Left forelimb (tissue), 1 donor: Measurements from ENCODE around the gene ZDHHC14.
"Not testable (repeated sequence)": the region's sequence is repeated elsewhere in the genome, so short reads cannot be mapped to it uniquely, and the experiment has no call there.

Source experiments
- DNase-seq: peaks from one replicate; pipeline ENCODE4 v3.0.0-alpha.2; 2018; ENCODE audit warnings: low spot score

ZDHHC14 gene

GRCh38 chr6:157571950-157572349, 191.0 kb downstream of the ZDHHC14 start:
- no peak for DNase-seq

DNA sequence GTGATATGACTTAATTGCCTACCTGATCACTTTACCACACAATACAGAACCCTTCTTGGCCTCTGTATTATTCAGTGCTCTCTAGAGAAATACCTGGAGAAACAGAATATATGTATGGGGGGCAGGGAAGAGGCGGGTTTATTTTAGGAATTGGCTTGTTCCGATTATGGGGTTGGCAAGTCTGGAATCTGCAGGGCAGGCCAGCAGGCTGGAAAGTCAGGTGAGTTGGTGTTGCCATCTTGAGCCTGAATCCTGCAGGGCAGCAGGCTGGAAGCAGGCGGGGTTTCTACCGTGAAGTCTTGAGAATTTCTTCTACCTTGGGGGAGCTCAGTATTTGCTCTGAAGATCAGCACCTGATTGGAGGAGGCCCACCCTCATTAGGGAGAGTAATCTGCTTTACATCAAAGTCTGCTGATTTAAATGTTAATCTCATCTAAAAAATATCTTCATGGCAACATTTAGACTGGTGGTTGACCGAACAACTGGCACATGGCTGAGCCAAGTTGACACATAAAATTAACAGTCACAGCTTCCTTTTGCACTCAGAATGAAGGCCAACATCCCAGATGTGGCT, 193.9 kb downstream of the ZDHHC14 start:
- DNase-seq, result no peak

GRCh38 chr6:157575436-157576145, 194.6 kb downstream of the ZDHHC14 start:
- no peak for DNase-seq

DNA sequence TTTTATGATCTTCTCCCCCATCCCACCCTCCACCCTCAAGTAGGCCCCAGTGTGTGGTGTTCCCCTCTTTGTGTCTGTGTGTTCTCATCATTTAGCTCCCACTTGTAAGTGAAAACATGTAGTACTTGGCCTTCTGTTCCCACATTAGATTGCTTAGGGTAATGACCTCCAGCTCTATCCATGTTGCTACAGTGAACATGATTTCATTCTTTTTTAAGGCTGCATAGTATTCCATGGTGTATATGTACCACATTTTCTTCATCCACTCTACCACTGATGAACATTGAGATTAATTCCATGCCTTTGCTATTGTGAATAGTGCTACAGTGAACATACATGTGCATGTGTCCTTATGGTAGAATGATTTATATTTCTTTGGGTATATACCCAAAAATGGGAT, 196.0 kb downstream of the ZDHHC14 start:
- DNase-seq, result not testable (repeated sequence)

GRCh38 chr6:157578527-157578926, 197.5 kb downstream of the ZDHHC14 start:
- DNase-seq, result not testable (repeated sequence)

DNA sequence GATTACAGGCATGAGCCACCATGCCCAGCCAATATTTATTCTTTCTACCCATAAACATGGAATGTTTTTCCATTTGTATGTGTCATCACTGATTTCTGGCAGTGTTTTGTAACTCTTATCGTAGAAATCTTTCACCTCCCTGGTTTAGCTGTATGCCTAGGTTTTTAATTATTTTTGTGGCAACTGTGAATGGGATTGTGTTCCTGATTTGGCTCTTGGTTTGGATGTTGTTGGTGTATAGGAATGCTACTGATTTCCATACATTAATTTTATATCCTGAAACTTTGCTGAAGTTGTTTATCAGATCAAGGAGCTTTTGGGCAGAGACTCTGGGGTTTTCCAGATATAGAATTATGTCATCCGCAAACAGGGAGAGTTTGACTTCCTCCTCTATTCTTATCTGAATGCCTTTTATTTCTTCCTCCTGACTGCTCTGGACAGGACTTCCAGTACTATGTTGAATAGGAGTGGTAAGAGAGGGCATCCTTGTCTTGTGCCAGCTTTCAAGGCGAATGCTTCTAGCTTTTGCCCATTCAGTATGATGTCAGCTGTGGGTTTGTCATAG, 198.6 kb downstream of the ZDHHC14 start:
- DNase-seq, result no peak

- no peak for DNase-seq
Measured at GRCh38 chr6:157584036-157584435, 203.0 kb downstream of the ZDHHC14 start.

DNA sequence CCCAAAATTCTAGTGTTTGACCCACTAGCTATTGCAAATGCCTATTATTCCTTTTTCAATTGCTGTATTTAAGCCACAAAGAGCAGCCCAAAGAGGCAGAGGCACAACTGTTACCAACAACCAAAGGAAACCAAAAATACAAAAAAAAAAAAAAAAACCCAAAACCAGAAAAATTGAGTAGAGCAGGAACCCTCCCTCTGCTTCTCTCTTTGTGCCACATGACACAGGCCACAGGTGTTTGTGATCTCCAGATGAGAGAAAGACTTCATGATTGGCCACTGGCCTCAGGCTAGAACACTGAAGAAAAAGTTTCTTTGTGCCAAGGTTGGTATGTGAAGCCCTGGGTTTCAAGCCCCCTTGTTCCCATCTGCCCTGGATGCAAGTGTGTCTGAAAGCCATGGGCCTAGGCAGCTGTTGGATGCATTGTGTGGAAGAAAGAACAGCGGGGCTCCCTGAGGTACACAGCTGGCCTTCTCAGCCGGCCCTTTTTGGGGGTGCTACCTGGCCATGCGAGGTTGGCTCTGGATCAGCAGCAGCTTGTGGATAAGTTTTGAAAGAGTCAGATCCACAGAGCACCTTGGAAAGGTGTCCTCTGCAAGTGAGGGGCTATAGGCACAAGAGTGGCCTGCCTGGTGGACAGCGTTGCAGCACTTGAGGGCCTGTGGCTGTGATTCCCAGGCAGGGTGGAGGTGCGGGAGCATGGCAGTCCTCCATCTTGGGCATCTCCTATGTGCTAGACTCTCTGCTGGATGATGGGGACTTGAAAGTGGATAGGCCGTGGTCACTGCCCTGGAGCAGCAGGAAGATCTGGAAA, 204.5 kb downstream of the ZDHHC14 start:
- DNase-seq, result no peak

- DNase-seq, result no peak
Measured at GRCh38 chr6:157586088-157586414, 205.1 kb downstream of the ZDHHC14 start.

DNA sequence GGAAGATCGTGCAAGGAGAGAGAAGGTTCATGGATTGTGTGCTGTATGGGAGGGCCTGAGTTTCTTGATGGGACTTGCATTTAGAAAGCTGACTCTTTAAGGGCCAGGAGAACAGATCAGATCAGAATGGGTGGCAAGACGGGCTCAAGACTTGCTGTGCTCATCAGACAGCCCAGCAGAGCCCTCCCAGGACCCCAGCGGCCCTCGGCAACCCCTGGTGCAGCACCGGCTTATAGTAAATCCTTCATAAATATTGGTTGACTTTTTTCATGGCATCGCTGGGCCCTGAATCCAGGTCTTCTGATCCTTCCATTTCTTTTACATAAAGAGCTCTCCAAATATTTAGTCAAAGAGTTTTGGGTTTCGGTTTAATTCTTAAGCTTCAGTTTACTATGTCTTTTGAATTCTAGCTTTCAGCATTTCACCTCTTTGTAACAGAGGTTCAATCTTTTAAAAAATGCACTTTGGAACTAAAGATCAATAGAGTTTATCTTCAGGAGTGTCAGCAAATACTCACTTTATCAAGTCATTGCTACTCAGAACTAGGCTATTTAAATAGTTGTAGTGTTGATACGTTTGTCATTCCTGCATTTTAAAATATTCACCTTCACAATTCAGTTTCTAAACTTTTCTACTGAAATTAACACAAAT, 205.6 kb downstream of the ZDHHC14 start:
- no peak for DNase-seq

GRCh38 chr6:157587127-157587926, 206.3 kb downstream of the ZDHHC14 start:
- DNase-seq, result no peak

- not testable (repeated sequence) for DNase-seq
Measured at GRCh38 chr6:157590654-157591053, 209.7 kb downstream of the ZDHHC14 start.

GRCh38 chr6:157592541-157592940, 211.6 kb downstream of the ZDHHC14 start:
- DNase-seq, result no peak

DNA sequence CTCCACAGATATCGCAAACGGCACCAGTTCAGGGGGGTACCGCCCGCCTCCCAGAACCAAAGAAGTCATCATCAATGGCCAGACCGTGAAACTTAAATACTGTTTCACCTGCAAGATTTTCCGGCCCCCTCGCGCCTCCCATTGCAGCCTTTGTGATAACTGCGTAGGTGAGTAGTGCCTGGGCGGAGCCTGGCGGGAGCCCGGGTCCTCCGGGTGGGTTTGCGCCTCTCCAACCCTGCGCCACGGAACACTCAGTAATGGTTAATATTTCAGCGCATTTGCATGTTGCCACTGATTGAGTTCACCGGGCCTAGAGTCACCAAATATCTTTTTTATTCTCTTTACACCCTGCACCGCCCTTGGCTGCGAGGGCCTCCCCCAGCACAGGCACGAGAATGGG, 212.0 kb downstream of the ZDHHC14 start:
- no peak for DNase-seq

DNA sequence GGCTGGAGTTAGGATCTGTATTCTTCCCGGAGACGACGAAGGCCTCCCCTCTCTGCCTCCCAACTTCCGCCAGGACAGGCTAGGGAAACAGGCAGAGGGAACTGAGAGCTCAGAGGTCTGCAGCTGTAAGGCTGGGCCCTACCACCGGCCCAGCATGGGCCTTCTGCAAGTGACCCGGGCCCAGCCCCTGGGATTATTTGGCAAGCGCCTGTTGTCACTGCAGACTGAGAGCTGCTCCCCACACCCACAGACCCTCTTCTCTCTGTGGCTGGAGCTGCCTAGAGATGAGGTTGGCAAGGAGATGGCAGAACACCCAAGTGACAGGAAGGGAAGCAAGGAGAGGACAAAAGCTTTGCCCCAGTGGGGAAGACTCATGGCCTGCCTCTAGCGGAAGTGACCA, 212.6 kb downstream of the ZDHHC14 start:
- DNase-seq, result no peak

GRCh38 chr6:157594292-157594691, 213.3 kb downstream of the ZDHHC14 start:
- DNase-seq, result no peak

DNA sequence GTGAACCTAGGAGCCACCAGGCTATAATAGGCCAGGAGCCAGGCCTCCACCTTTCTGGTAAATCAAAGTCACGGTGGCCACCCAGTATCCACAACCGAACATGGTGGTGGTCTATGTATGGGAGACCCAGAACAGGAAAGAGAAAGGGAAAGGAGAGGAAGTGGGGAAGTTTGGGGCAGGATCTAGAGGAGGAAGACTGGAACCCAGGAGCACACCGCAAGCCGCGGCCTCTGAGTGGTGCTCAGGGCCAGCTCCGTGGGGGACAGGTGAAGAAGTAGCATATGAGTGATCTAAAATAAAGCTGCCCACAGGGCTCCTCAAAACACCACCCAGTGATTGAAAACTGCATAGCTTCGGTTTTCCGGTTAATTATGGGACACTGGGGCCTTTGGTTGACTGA, 214.8 kb downstream of the ZDHHC14 start:
- no peak for DNase-seq

GRCh38 chr6:157596461-157596860, 215.5 kb downstream of the ZDHHC14 start:
- DNase-seq, result no peak

GRCh38 chr6:157596886-157597285, 215.9 kb downstream of the ZDHHC14 start:
- no peak for DNase-seq

DNA sequence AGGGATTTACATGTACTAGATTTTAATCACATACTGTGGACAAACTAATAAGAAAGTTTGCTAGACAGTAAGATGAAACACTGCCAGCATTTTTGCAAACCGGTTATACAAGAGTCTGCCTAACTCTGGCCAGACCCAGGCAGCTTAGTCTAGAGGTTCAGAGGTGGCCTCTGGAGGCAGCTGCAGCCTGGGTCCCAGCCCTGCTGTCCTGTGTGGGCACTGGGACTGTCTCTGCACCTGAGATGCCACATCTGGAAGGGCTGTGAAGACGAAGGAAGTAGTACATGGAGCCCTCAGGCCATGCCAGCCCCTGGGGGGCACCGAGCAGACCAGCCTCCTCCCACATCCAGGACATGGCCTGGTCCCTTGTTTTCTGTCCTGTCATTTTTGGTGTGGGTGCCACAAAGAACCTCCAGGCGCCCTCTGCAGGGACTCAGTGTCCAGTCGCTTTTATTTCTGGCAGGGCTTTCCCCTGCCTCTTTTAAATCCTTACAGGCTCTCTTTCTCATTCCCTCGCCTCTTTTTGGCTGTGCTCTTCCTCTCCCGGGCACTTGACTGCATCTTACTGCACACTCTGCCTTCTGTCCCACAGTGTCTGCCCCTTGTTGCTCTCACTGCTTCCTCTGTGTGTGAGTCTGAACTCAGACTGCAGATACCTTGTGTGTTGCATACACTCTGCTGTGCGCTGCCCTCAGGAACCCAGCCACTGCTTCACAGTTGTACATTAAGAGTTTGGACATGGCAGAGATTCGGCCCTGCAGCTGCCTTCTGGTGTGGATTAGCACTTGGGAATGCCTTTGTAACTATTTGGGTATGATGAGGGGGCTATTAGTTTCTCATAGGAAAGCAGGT, 216.7 kb downstream of the ZDHHC14 start:
- DNase-seq, result no peak

- DNase-seq, result no peak
Measured at GRCh38 chr6:157599191-157599590, 218.2 kb downstream of the ZDHHC14 start.
